ENCODE data around the gene POLD1. TPM values are rescaled to one million over a fixed set of nuclear protein-coding genes. Genes with fewer than 3 reads are reported as not detected.
A peak's percentile ranks its signal among the peaks of the same experiment; 100 is the strongest.
"Not testable (repeated sequence)": the region's sequence is repeated elsewhere in the genome, so short reads cannot be mapped to it uniquely, and the experiment has no call there.

POLD1 gene
- polyA plus RNA-seq, 2 donors: 27.4 to 48.3 TPM

DNA sequence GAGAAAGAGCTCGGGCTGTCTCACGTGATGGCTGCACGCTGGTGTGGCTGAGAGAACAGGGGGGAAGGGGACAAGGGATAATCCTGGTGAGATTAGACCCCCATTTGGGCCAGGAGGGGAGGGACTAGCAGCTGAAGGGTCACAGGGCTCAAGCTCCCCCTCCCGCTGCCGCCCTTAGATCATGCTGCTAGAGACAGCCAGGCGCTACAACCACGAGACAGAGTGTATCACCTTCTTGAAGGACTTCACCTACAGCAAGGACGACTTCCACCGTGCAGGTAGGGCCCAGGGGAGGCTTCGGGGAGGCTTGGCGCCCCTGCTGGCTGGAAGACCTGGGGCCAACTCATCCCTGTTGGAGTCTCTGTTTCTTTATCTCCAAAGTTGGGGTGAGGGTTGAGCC, 4.5 kb upstream of the POLD1 start:
- no peaks in the 10 kb centered on the region for H3K27me3 ChIP-seq (ENCODE audit: control insufficient read depth in 1 of 2, insufficient read depth in 2 of 2, low read length in 2 of 2)
- H3K36me3 ChIP-seq (ENCODE audit: control insufficient read depth in 2 of 2, insufficient read depth in 2 of 2, low read length in 1 of 2): peaks cover 12 to 43% of the 10 kb centered on the region in 2 donors
- H3K27ac ChIP-seq (ENCODE audit: low read depth in 2 of 2, low read length in 1 of 2): no peak overlapping the region
- no peaks in the 10 kb centered on the region for H3K4me1 ChIP-seq (ENCODE audit: control insufficient read depth in 2 of 2, insufficient read depth in 2 of 2, low read length in 1 of 2)
- H3K9me3 ChIP-seq (ENCODE audit: control insufficient read depth in 2 of 2, insufficient read depth in 1 of 2, low read depth in 1 of 2, low read length in 1 of 2): no peaks in the 10 kb centered on the region
- H3K4me3 ChIP-seq (ENCODE audit: low read depth in 1 of 2, low read length in 2 of 2): no peak overlapping the region
- 93 to 95% methylated on average over 11 of the region's 11 CpGs for WGBS, 2 donors

DNA sequence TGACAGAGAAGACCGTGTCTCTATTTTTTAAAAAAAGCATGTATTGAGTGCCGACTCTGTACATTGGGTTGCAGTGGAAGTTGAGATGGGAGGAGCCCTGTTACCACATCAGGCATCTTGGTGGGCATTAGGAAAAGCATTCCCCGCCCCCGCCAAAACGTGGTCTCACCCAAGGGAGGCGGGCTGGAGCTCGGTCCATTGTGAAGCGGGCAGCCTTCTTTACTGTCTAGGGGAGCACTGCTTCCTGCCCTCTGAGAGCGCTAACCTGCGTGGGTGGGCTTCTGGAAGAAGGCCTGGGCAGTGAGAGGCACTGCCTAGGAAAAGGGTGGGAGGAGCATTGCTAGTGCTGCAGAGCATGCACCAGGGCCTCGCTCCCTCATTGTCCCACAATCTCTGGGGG, 4.0 kb upstream of the POLD1 start:
- H3K27ac ChIP-seq (ENCODE audit: low read depth in 2 of 2, low read length in 1 of 2): no peak overlapping the region
- H3K4me1 ChIP-seq (ENCODE audit: control insufficient read depth in 2 of 2, insufficient read depth in 2 of 2, low read length in 1 of 2): no peaks in the 10 kb centered on the region

DNA sequence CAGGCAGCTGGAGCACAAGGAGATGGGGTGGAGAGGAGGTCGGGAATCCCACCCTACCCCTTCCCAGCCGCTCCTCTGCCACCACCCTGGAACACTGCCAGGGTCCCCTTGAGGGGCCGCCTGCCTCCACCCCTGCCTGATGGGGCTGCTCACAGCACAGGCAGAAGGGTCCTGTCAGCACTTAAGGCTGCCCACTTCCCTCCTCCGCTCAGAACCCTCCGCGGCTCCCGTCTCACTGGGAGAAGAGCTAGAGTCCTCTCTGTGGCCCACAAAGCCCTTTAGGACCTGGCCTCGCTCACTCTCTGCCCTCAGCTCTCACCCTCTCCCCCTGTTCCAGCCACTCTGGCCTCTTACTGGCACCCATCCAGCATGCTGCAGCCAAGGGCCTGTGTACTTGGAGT, 3.4 kb upstream of the POLD1 start:
- Histone ChIP-seq H3K4me3 (ENCODE audit: low read depth in 1 of 2, low read length in 2 of 2) (no peak overlapping the region), H3K27me3 (ENCODE audit: control insufficient read depth in 1 of 2, insufficient read depth in 2 of 2, low read length in 2 of 2) (no peaks in the 10 kb centered on the region), H3K36me3 (ENCODE audit: control insufficient read depth in 2 of 2, insufficient read depth in 2 of 2, low read length in 1 of 2) (peaks cover 12 to 43% of the 10 kb centered on the region in 2 donors), H3K4me1 (ENCODE audit: control insufficient read depth in 2 of 2, insufficient read depth in 2 of 2, low read length in 1 of 2) (no peaks in the 10 kb centered on the region), H3K27ac (ENCODE audit: low read depth in 2 of 2, low read length in 1 of 2) (no peak overlapping the region), H3K9me3 (ENCODE audit: control insufficient read depth in 2 of 2, insufficient read depth in 1 of 2, low read depth in 1 of 2, low read length in 1 of 2) (no peaks in the 10 kb centered on the region)
- WGBS, 2 donors: 76 to 79% methylated on average over 8 of the region's 8 CpGs

More for the DNA sequence above, 4.0 kb upstream of the POLD1 start:
- no peaks in the 10 kb centered on the region for H3K27me3 ChIP-seq (ENCODE audit: control insufficient read depth in 1 of 2, insufficient read depth in 2 of 2, low read length in 2 of 2)
- H3K36me3 ChIP-seq (ENCODE audit: control insufficient read depth in 2 of 2, insufficient read depth in 2 of 2, low read length in 1 of 2): peaks cover 12 to 43% of the 10 kb centered on the region in 2 donors
- H3K9me3 ChIP-seq (ENCODE audit: control insufficient read depth in 2 of 2, insufficient read depth in 1 of 2, low read depth in 1 of 2, low read length in 1 of 2): no peaks in the 10 kb centered on the region
- WGBS, 2 donors: 80 to 82% methylated on average over 11 of the region's 11 CpGs
- no peak overlapping the region for H3K4me3 ChIP-seq (ENCODE audit: low read depth in 1 of 2, low read length in 2 of 2)

DNA sequence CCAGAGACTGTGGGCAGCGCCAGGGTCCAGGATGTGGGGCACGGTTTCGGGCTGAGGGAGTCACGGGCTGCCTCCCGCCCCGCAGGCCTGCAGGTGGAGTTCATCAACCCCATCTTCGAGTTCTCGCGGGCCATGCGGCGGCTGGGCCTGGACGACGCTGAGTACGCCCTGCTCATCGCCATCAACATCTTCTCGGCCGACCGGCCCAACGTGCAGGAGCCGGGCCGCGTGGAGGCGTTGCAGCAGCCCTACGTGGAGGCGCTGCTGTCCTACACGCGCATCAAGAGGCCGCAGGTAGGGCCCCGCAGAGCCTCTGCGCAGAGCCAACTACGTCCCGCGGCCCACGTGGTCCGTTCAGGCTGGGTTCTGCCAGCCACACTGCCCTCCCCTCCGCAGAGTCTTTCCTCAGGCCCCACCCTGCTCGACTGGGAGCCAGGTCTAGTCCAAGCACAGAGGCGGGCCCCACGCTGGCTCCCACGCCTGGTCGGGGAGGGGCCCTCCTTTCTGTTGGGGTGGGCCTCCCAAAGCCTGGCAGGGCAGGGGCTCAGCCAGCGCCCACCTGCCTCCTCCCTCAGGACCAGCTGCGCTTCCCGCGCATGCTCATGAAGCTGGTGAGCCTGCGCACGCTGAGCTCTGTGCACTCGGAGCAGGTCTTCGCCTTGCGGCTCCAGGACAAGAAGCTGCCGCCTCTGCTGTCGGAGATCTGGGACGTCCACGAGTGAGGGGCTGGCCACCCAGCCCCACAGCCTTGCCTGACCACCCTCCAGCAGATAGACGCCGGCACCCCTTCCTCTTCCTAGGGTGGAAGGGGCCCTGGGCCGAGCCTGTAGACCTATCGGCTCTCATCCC, 2.0 kb upstream of the POLD1 start:
- WGBS, 2 donors: 91 to 92% methylated on average over 54 to 58 of the region's 58 CpGs
- no peaks in the 10 kb centered on the region for H3K27me3 ChIP-seq (ENCODE audit: control insufficient read depth in 1 of 2, insufficient read depth in 2 of 2, low read length in 2 of 2)
- H3K27ac ChIP-seq (ENCODE audit: low read depth in 2 of 2, low read length in 1 of 2): no peak overlapping the region
- H3K9me3 ChIP-seq (ENCODE audit: control insufficient read depth in 2 of 2, insufficient read depth in 1 of 2, low read depth in 1 of 2, low read length in 1 of 2): no peaks in the 10 kb centered on the region
- no peak overlapping the region for H3K4me3 ChIP-seq (ENCODE audit: low read depth in 1 of 2, low read length in 2 of 2)
- H3K36me3 ChIP-seq (ENCODE audit: control insufficient read depth in 2 of 2, insufficient read depth in 2 of 2, low read length in 1 of 2): peaks cover 12 to 43% of the 10 kb centered on the region in 2 donors
- no peaks in the 10 kb centered on the region for H3K4me1 ChIP-seq (ENCODE audit: control insufficient read depth in 2 of 2, insufficient read depth in 2 of 2, low read length in 1 of 2)

DNA sequence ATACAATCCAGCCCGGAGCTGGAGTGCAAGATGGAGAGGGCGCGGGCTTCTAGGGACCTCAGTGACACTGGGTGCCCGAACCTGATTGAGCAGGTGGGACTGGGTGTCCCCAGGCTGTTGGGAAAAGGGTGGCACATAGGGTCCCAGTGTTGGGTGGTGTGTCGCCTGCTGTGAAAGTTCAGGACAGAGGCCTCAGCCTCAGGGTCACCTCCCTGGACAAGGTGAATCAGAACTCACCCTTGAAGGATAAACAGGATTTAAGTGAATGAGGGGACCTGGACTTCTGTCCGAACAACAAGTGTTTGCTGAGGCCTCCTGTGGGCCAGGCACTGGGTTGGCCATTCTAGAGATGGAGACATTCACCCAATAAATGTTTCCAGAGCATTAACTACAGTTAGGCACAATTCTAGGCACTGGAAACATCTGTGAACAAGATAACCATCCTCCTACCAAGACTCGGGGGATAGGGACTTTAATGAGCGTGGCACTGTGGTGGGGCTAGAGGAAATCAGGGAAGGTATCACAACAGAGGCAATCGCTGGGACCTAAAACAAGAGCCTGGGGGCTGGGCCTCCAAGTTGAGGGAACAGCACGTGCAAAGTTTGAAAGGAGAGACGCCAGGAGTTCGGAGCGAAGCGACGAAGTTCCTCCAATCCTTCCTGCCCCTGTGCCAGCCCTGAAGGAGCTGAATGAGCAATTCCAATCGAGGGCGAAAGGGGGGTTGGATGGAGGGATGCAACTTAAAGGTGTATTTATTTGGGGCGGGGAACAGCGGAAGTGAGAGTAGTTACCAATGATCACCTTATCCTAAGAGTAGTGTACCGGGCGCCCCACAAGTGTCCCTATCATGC, 921 bp upstream of the POLD1 start:
- 43 to 50% methylated on average over 21 of the region's 21 CpGs for WGBS, 2 donors
- Histone ChIP-seq H3K27ac (ENCODE audit: low read depth in 2 of 2, low read length in 1 of 2) (peak overlapping the region; percentile 84 to 93), H3K4me1 (ENCODE audit: control insufficient read depth in 2 of 2, insufficient read depth in 2 of 2, low read length in 1 of 2) (no peaks in the 10 kb centered on the region), H3K9me3 (ENCODE audit: control insufficient read depth in 2 of 2, insufficient read depth in 1 of 2, low read depth in 1 of 2, low read length in 1 of 2) (no peaks in the 10 kb centered on the region), H3K27me3 (ENCODE audit: control insufficient read depth in 1 of 2, insufficient read depth in 2 of 2, low read length in 2 of 2) (no peaks in the 10 kb centered on the region), H3K4me3 (ENCODE audit: low read depth in 1 of 2, low read length in 2 of 2) (peak overlapping the region; percentile 43 to 60), H3K36me3 (ENCODE audit: control insufficient read depth in 2 of 2, insufficient read depth in 2 of 2, low read length in 1 of 2) (peaks cover 12 to 46% of the 10 kb centered on the region in 2 donors)

DNA sequence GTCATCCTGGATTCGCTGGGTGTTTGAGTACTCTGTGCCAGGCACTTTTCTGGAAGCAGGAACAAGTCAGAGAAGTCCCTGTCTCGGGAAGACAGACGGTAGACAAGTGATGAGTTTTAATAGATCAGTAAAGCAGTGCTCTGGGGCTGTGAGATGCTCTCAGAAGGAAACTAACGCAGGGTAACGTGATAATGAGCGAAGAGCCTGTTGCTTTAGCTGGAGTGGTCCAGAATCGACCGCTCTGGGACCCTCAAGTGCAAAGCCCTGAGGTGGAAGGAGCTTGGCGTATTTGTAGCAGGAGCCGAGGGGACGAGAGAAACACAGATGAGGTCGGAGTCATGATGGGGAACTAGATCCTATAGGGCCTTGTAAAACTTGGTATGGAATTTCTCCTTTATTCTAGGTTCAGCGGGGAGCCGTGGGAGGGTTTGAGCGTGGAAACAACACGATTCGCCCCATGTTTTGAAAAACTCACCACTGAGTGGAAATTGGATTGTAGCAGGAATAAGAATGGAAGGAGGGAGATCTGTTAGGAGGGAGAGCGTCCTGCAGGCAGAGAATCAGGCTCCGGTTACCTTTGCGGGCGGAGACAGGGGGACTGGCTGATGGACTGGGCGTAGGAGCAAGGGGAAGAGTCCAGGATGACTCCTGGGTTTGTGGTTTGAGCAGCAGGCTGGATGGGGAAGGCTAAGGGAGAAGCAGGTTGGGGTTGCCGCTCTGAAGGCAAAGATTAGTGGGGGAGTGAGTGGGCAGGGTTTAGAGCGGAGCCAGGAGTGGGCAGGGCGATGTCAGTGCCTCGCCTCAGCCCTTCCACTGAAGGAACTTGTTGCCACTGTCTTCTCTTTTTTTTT, 763 bp downstream of the POLD1 start:
- H3K9me3 ChIP-seq (ENCODE audit: control insufficient read depth in 2 of 2, insufficient read depth in 1 of 2, low read depth in 1 of 2, low read length in 1 of 2): no peaks in the 10 kb centered on the region
- peak overlapping the region; percentile 56 to 85 for H3K27ac ChIP-seq (ENCODE audit: low read depth in 2 of 2, low read length in 1 of 2)
- WGBS, 2 donors: 10 to 14% methylated on average over 26 of the region's 26 CpGs
- H3K27me3 ChIP-seq (ENCODE audit: control insufficient read depth in 1 of 2, insufficient read depth in 2 of 2, low read length in 2 of 2): no peaks in the 10 kb centered on the region
- no peaks in the 10 kb centered on the region for H3K4me1 ChIP-seq (ENCODE audit: control insufficient read depth in 2 of 2, insufficient read depth in 2 of 2, low read length in 1 of 2)
- peak overlapping the region; percentile 60 to 66 for H3K4me3 ChIP-seq (ENCODE audit: low read depth in 1 of 2, low read length in 2 of 2)
- H3K36me3 ChIP-seq (ENCODE audit: control insufficient read depth in 2 of 2, insufficient read depth in 2 of 2, low read length in 1 of 2): peaks cover 7 to 31% of the 10 kb centered on the region in 2 donors

DNA sequence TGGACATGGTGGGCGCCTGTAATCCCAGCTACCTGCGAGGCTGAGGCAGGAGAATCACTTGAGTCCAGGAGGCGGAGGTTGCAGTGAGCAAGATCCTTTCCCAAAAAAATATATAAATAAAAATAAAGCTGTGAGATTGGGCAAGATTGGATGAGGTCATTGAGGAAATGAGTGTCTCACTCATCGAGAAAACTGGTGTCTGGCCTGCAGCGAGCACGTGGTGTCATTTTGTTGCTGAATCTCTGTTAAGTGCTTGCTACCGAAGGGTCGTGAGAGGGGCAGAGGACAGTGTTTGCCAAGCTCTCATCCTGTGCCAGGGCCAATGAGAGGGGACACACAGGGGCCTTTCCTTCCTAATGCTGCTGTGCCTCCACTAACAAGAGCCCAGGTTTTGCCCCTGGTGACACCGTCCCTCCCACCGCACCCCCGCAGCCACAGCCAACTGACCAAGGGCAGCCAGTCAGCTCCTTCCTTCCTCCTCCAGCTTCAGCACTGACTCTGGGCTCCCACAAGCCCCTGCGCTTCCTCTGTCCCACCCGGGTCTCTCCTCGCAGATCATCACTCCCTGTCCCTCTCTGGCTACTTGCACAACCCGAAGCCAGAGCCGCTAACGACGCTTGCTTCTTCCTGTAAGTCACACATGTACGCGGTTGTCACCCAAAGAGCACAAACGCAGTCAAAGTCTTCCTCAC, 3.2 kb downstream of the POLD1 start:
- Histone ChIP-seq H3K4me3 (ENCODE audit: low read depth in 1 of 2, low read length in 2 of 2) (no peak overlapping the region), H3K36me3 (ENCODE audit: control insufficient read depth in 2 of 2, insufficient read depth in 2 of 2, low read length in 1 of 2) (peaks cover 0 to 9% of the 10 kb centered on the region in 2 donors), H3K4me1 (ENCODE audit: control insufficient read depth in 2 of 2, insufficient read depth in 2 of 2, low read length in 1 of 2) (no peaks in the 10 kb centered on the region), H3K9me3 (ENCODE audit: control insufficient read depth in 2 of 2, insufficient read depth in 1 of 2, low read depth in 1 of 2, low read length in 1 of 2) (no peaks in the 10 kb centered on the region), H3K27ac (ENCODE audit: low read depth in 2 of 2, low read length in 1 of 2) (no peak overlapping the region), H3K27me3 (ENCODE audit: control insufficient read depth in 1 of 2, insufficient read depth in 2 of 2, low read length in 2 of 2) (no peaks in the 10 kb centered on the region)
- 87 to 90% methylated on average over 21 of the region's 21 CpGs for WGBS, 2 donors

DNA sequence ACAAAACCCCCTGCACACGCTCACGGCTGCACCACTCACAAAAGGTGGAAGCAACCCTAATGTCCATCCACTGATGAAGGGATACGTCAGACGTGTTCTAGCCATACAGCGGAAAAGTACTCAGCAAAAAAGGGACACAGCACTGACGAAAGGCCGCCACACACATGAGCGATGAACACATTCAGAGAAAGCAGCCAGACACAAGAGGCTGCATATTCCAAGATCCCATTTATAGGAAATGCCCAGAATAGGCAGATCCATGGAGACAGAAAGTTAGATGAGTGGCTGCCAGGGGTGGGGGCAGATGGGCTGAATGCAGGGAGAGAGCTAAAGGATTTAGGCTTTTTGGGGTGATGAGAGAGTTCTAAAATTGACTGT, 3.7 kb downstream of the POLD1 start:
- peaks cover 0 to 6% of the 10 kb centered on the region in 2 donors for H3K36me3 ChIP-seq (ENCODE audit: control insufficient read depth in 2 of 2, insufficient read depth in 2 of 2, low read length in 1 of 2)
- no peak overlapping the region for H3K27ac ChIP-seq (ENCODE audit: low read depth in 2 of 2, low read length in 1 of 2)
- H3K27me3 ChIP-seq (ENCODE audit: control insufficient read depth in 1 of 2, insufficient read depth in 2 of 2, low read length in 2 of 2): no peaks in the 10 kb centered on the region
- H3K9me3 ChIP-seq (ENCODE audit: control insufficient read depth in 2 of 2, insufficient read depth in 1 of 2, low read depth in 1 of 2, low read length in 1 of 2): no peaks in the 10 kb centered on the region
- no peak overlapping the region for H3K4me3 ChIP-seq (ENCODE audit: low read depth in 1 of 2, low read length in 2 of 2)
- H3K4me1 ChIP-seq (ENCODE audit: control insufficient read depth in 2 of 2, insufficient read depth in 2 of 2, low read length in 1 of 2): no peaks in the 10 kb centered on the region
- WGBS, 2 donors: 94 to 97% methylated on average over 8 of the region's 8 CpGs

DNA sequence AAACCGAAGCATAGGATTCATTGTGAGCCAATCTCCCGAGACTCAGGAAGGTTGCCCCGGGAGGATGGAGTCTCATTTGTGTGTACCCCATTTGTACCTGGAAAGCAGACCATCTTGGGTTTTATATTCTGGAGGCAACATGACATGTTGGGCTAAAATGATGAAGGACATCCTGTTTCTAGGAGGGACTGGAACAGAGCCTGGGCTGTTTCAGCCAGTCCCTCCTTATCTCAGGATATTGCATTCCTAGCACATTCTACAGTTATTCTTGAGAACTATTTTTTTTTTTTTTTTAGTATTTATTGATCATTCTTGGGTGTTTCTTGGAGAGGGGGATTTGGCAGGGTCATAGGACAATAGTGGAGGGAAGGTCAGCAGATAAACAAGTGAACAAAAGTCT, 6.1 kb downstream of the POLD1 start:
- H3K4me3 ChIP-seq (ENCODE audit: low read depth in 1 of 2, low read length in 2 of 2); H3K27ac ChIP-seq (ENCODE audit: low read depth in 2 of 2, low read length in 1 of 2); H3K27me3 ChIP-seq (ENCODE audit: control insufficient read depth in 1 of 2, insufficient read depth in 2 of 2, low read length in 2 of 2); H3K36me3 ChIP-seq (ENCODE audit: control insufficient read depth in 2 of 2, insufficient read depth in 2 of 2, low read length in 1 of 2); H3K9me3 ChIP-seq (ENCODE audit: control insufficient read depth in 2 of 2, insufficient read depth in 1 of 2, low read depth in 1 of 2, low read length in 1 of 2); H3K4me1 ChIP-seq (ENCODE audit: control insufficient read depth in 2 of 2, insufficient read depth in 2 of 2, low read length in 1 of 2): not testable (repeated sequence)
- 92 to 93% methylated on average over 3 of the region's 3 CpGs for WGBS, 2 donors
